ENCODE results near the gene KLRC3. TPM values are rescaled to one million over a fixed set of nuclear protein-coding genes. Genes with fewer than 3 reads are reported as not detected.
"Not testable (repeated sequence)": the region's sequence is repeated elsewhere in the genome, so short reads cannot be mapped to it uniquely, and the experiment has no call there.

The KLRC3 gene
- total and polyA plus RNA-seq, 5 donors: not detected

GRCh38 chr12:10404798-10405197 lies 15.6 kb downstream of the KLRC3 start:
- no peak for DNase-seq
- no peaks in the 10 kb centered on the region for H3K27me3 ChIP-seq (ENCODE audit: control insufficient read depth, insufficient read depth)
- H3K27ac ChIP-seq (ENCODE audit: low read length): no peak overlapping the region
- H3K9me3 ChIP-seq (ENCODE audit: control insufficient read depth, low read length): no peaks in the 10 kb centered on the region
- intact Hi-C loops (cut with DNase I): no loop called here
- ATAC-seq: no peak
- H3K4me1 ChIP-seq (ENCODE audit: control insufficient read depth, insufficient read depth, low read length): no peaks in the 10 kb centered on the region
- no peak overlapping the region for H3K4me3 ChIP-seq (ENCODE audit: low read length)

- intact Hi-C loops (cut with DNase I): no loop called here
- H3K9me3 ChIP-seq (ENCODE audit: control insufficient read depth, low read length): no peaks in the 10 kb centered on the region
Measured at GRCh38 chr12:10400829-10401228, 19.6 kb downstream of the KLRC3 start.

GRCh38 chr12:10398168-10398567 lies 22.2 kb downstream of the KLRC3 start:
- intact Hi-C loops (cut with DNase I): no loop called here
- WGBS: 79% methylated on average over 2 of the region's 2 CpGs
- peaks cover 2% of the 10 kb centered on the region for H3K4me1 ChIP-seq (ENCODE audit: control insufficient read depth, insufficient read depth, low read length)

More at GRCh38 chr12:10400829-10401228, 19.6 kb downstream of the KLRC3 start:
- no peak for ATAC-seq
- no peak for DNase-seq
- no peak overlapping the region for H3K4me3 ChIP-seq (ENCODE audit: low read length)
- no peaks in the 10 kb centered on the region for H3K27me3 ChIP-seq (ENCODE audit: control insufficient read depth, insufficient read depth)
- no peak overlapping the region for H3K27ac ChIP-seq (ENCODE audit: low read length)
- H3K4me1 ChIP-seq (ENCODE audit: control insufficient read depth, insufficient read depth, low read length): peaks cover 2% of the 10 kb centered on the region

GRCh38 chr12:10397296-10397695 lies 23.1 kb downstream of the KLRC3 start:
- no peaks in the 10 kb centered on the region for H3K9me3 ChIP-seq (ENCODE audit: control insufficient read depth, low read length)
- ATAC-seq (no peak), DNase-seq (no peak)
- H3K4me1 ChIP-seq (ENCODE audit: control insufficient read depth, insufficient read depth, low read length): peaks cover 2% of the 10 kb centered on the region
- H3K27me3 ChIP-seq (ENCODE audit: control insufficient read depth, insufficient read depth): no peaks in the 10 kb centered on the region
- intact Hi-C loops (cut with DNase I): no loop called here
- H3K4me3 ChIP-seq (ENCODE audit: low read length): no peak overlapping the region
- H3K27ac ChIP-seq (ENCODE audit: low read length): no peak overlapping the region
- 72% methylated on average over 2 of the region's 2 CpGs for WGBS

More at GRCh38 chr12:10398168-10398567, 22.2 kb downstream of the KLRC3 start:
- DNase-seq (no peak), ATAC-seq (no peak)
- no peak overlapping the region for H3K27ac ChIP-seq (ENCODE audit: low read length)
- no peaks in the 10 kb centered on the region for H3K27me3 ChIP-seq (ENCODE audit: control insufficient read depth, insufficient read depth)
- H3K9me3 ChIP-seq (ENCODE audit: control insufficient read depth, low read length): no peaks in the 10 kb centered on the region
- no peak overlapping the region for H3K4me3 ChIP-seq (ENCODE audit: low read length)

- H3K27ac ChIP-seq (ENCODE audit: low read length); DNase-seq; ATAC-seq; H3K27me3 ChIP-seq (ENCODE audit: control insufficient read depth, insufficient read depth); H3K9me3 ChIP-seq (ENCODE audit: control insufficient read depth, low read length); H3K4me1 ChIP-seq (ENCODE audit: control insufficient read depth, insufficient read depth, low read length); H3K4me3 ChIP-seq (ENCODE audit: low read length); intact Hi-C loops (cut with DNase I): not testable (repeated sequence)
- 90% methylated on average over 15 of the region's 15 CpGs for WGBS
Measured at GRCh38 chr12:10396176-10396575, 24.2 kb downstream of the KLRC3 start.

- 32% methylated on average over 6 of the region's 6 CpGs for WGBS
- DNase-seq (peak in 1 of 3 donors; percentile 17), ATAC-seq (peak; percentile 74 to 82)
- peaks cover 2% of the 10 kb centered on the region for H3K4me1 ChIP-seq (ENCODE audit: control insufficient read depth, insufficient read depth, low read length)
- no peaks in the 10 kb centered on the region for H3K9me3 ChIP-seq (ENCODE audit: control insufficient read depth, low read length)
- H3K27ac ChIP-seq (ENCODE audit: low read length): no peak overlapping the region
- H3K27me3 ChIP-seq (ENCODE audit: control insufficient read depth, insufficient read depth): no peaks in the 10 kb centered on the region
- intact Hi-C loops (cut with DNase I): no loop called here
- no peak overlapping the region for H3K4me3 ChIP-seq (ENCODE audit: low read length)
Measured at GRCh38 chr12:10395390-10395998, 24.9 kb downstream of the KLRC3 start.

- H3K4me1 ChIP-seq (ENCODE audit: control insufficient read depth, insufficient read depth, low read length); H3K27me3 ChIP-seq (ENCODE audit: control insufficient read depth, insufficient read depth); DNase-seq; intact Hi-C loops (cut with DNase I); ATAC-seq; H3K27ac ChIP-seq (ENCODE audit: low read length); H3K4me3 ChIP-seq (ENCODE audit: low read length); H3K9me3 ChIP-seq (ENCODE audit: control insufficient read depth, low read length): not testable (repeated sequence)
- 88% methylated on average over 11 of the region's 11 CpGs for WGBS
Measured at GRCh38 chr12:10394531-10395152, 25.8 kb downstream of the KLRC3 start.

GRCh38 chr12:10393291-10393690 lies 27.1 kb downstream of the KLRC3 start:
- intact Hi-C loops (cut with DNase I): no loop called here
- Histone ChIP-seq H3K4me3 (ENCODE audit: low read length) (no peak overlapping the region), H3K9me3 (ENCODE audit: control insufficient read depth, low read length) (no peaks in the 10 kb centered on the region), H3K27ac (ENCODE audit: low read length) (no peak overlapping the region), H3K27me3 (ENCODE audit: control insufficient read depth, insufficient read depth) (no peaks in the 10 kb centered on the region), H3K4me1 (ENCODE audit: control insufficient read depth, insufficient read depth, low read length) (peaks cover 2% of the 10 kb centered on the region)
- ATAC-seq: no peak
- DNase-seq: no peak
- 36% methylated on average over 3 of the region's 3 CpGs for WGBS

- Histone ChIP-seq H3K27ac (ENCODE audit: low read length) (no peak overlapping the region), H3K4me1 (ENCODE audit: control insufficient read depth, insufficient read depth, low read length) (peaks cover 2% of the 10 kb centered on the region), H3K4me3 (ENCODE audit: low read length) (no peak overlapping the region), H3K9me3 (ENCODE audit: control insufficient read depth, low read length) (no peaks in the 10 kb centered on the region), H3K27me3 (ENCODE audit: control insufficient read depth, insufficient read depth) (no peaks in the 10 kb centered on the region)
- ATAC-seq (peak; percentile 89 to 95), DNase-seq (peak; percentile 72 to 83 (median 75))
- 42% methylated on average over 7 of the region's 7 CpGs for WGBS
- intact Hi-C loops (cut with DNase I): no loop called here
Measured at GRCh38 chr12:10392394-10392930, 27.9 kb downstream of the KLRC3 start.

GRCh38 chr12:10390991-10391390 lies 29.4 kb downstream of the KLRC3 start:
- 92% methylated on average over 7 of the region's 7 CpGs for WGBS
- H3K4me1 ChIP-seq (ENCODE audit: control insufficient read depth, insufficient read depth, low read length); H3K4me3 ChIP-seq (ENCODE audit: low read length); H3K9me3 ChIP-seq (ENCODE audit: control insufficient read depth, low read length); H3K27ac ChIP-seq (ENCODE audit: low read length); DNase-seq; intact Hi-C loops (cut with DNase I); ATAC-seq; H3K27me3 ChIP-seq (ENCODE audit: control insufficient read depth, insufficient read depth): not testable (repeated sequence)

GRCh38 chr12:10389904-10390303 lies 30.5 kb downstream of the KLRC3 start, which contains the start of gene KLRK1:
KLRK1 (minus strand) TSS chr12:10390041; CDS start chr12:10388810, 1,231 bp downstream.
- WGBS: 64% methylated on average over 1 of the region's 1 CpG
- no peak within 1 kb of the TSS for H3K4me3 ChIP-seq (ENCODE audit: low read length)
- no peak for ATAC-seq

More at GRCh38 chr12:10389904-10390303, 30.5 kb downstream of the KLRC3 start, which contains the start of gene KLRK1:
- intact Hi-C loops (cut with DNase I): no loop called here
- no peak for DNase-seq
- no peak within 1 kb of the TSS for H3K27ac ChIP-seq (ENCODE audit: low read length)
- H3K4me1 ChIP-seq (ENCODE audit: control insufficient read depth, insufficient read depth, low read length): no peaks in the 10 kb centered on the region
- no peaks in the 10 kb centered on the region for H3K9me3 ChIP-seq (ENCODE audit: control insufficient read depth, low read length)
- no peaks in the 10 kb centered on the region for H3K27me3 ChIP-seq (ENCODE audit: control insufficient read depth, insufficient read depth)
